Omental fat pad (tissue), 4 donors: ENCODE measurements around the gene ZNF232. TPM values are rescaled to one million over a fixed set of nuclear protein-coding genes. Genes with fewer than 3 reads are reported as not detected.

ENCODE experiments used
- ATAC-seq: fragments of 150-250 bp; one replicate; pipeline ENCODE4 v1.9.1; 2016; ENCODE audit warnings: mild to moderate bottlenecking, moderate library complexity; ENCODE audit not compliant: low FRiP score
- DNase-seq: peaks from one replicate; pipeline ENCODE4 v3.0.0-alpha.2; 2019; ENCODE audit warnings: low spot score
- total RNA-seq, 4 donors: library from RNA; depleted of rRNA; stranded (reverse); fragments of >200 nt; gene quantifications; one replicate each; pipeline ENCODE4 v1.1.0, GENCODE V29; 2016
- TF ChIP-seq, protein P1 (sequence below), 3 donors: fragments of 450-650 bp; IDR thresholded peaks; one replicate each; pipeline ENCODE4 v1.5.1; 2016 to 2017; ENCODE audit warnings: antibody characterized with exemption in 3 of 3, mild to moderate bottlenecking in 3 of 3, moderate library complexity in 2 of 3

ZNF232 gene
- total RNA-seq, 4 donors from 2014 or later, result 3.8 to 14.3 (median 6.5) TPM

GRCh38 chr17:5100832-5101231, 10.8 kb downstream of the ZNF232 start:
- TF ChIP-seq, protein P1, sequence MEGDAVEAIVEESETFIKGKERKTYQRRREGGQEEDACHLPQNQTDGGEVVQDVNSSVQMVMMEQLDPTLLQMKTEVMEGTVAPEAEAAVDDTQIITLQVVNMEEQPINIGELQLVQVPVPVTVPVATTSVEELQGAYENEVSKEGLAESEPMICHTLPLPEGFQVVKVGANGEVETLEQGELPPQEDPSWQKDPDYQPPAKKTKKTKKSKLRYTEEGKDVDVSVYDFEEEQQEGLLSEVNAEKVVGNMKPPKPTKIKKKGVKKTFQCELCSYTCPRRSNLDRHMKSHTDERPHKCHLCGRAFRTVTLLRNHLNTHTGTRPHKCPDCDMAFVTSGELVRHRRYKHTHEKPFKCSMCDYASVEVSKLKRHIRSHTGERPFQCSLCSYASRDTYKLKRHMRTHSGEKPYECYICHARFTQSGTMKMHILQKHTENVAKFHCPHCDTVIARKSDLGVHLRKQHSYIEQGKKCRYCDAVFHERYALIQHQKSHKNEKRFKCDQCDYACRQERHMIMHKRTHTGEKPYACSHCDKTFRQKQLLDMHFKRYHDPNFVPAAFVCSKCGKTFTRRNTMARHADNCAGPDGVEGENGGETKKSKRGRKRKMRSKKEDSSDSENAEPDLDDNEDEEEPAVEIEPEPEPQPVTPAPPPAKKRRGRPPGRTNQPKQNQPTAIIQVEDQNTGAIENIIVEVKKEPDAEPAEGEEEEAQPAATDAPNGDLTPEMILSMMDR (IDR thresholded peaks at IDR 0.05), result no peak
- DNase-seq (no peak), ATAC-seq (no peak)

GRCh38 chr17:5099271-5099670, 12.4 kb downstream of the ZNF232 start:
- ATAC-seq (no peak), DNase-seq (no peak)
- TF ChIP-seq, protein P1 (IDR thresholded peaks at IDR 0.05), result no peak

- TF ChIP-seq, protein P1 (IDR thresholded peaks at IDR 0.05), result no peak
- ATAC-seq (peak; percentile 28), DNase-seq (no peak)
Measured at GRCh38 chr17:5097101-5097834, 14.4 kb downstream of the ZNF232 start.

- DNase-seq, result no peak
- TF ChIP-seq, protein P1 (IDR thresholded peaks at IDR 0.05), result no peak
- no peak for ATAC-seq
Measured at GRCh38 chr17:5096731-5097100, 15.0 kb downstream of the ZNF232 start.

GRCh38 chr17:5092218-5093010, 19.3 kb downstream of the ZNF232 start:
- DNase-seq (no peak), ATAC-seq (no peak)
- TF ChIP-seq, protein P1 (IDR thresholded peaks at IDR 0.05), result no peak

- no peak for ATAC-seq
- DNase-seq, result no peak
- TF ChIP-seq, protein P1 (IDR thresholded peaks at IDR 0.05), result no peak
Measured at GRCh38 chr17:5080591-5080990, 31.1 kb downstream of the ZNF232 start.
